D341Med (cell line): Measurements from ENCODE around the gene KIAA1143.

Source experiments
- DNase-seq: peaks from one replicate; pipeline ENCODE4 v3.0.0; 2012; ENCODE audit warnings: low spot score

Gene KIAA1143

GRCh38 chr3:44761424-44762169, at the start of gene KIAA1143, which contains the start of gene KIF15:
Gene KIAA1143, minus strand, starts transcription at chr3:44761619. Its CDS starts 17 bp downstream, at chr3:44761602.
Gene KIF15, plus strand, starts transcription at chr3:44761794. Its CDS starts 72 bp downstream, at chr3:44761866.
- DNase-seq: peak; percentile 96

DNA sequence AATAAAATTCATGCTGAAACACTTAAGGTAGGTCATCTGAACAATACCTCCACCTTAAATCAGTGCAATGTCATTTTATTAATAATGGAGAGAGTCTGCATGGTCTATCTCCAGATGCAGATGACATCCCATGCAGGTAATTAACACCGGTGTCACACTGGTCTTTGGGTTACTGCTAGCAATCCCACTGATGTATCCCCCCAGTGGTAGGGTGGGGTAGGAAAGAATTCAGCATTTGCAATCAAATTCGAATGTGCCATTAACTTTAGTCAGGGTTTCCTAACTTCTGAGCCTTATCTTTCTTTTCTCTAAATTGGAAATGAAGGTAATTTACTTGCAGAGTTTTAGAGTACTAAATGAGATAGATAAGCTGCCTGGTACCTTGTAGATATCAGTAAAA, 44.5 kb upstream of the KIAA1143 start:
- DNase-seq: no peak

DNA sequence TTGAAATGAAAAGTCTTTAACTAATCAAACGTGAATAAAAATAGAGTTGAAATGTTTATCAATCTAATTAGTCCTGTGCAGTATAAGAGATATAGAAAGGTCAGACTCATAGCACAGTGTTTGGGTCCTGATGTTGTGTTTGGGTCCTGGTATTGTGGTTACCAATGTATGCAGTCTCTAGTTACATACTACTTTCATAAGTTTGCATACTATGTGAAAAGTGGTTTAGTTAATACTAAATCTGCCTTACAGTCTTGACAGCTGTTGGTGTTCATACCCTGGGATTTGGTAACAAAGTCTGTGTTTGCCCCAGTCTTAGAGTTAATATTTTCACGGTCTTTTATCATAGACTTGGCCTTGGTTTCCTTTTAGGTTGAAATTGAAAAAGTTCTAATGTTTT, 41.9 kb upstream of the KIAA1143 start:
- no peak for DNase-seq

DNA sequence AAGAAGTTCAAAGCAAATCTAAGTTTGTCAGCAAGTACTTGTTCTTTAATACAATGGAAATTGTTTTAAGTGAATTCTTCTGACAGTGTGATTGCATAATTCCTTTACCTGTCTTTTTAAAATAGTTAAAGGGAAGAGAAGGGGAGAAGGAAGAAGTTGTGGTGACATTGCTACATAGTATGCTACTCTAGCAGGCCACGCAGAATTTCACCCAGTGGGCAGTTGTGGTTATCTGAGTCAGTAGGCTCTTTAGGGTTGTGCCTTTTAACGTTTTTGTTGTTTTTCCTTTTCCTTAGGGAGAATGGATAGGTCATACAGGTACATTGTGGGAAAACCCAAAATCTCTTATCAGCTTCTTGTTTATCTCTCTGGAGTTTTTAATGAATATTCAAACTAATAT, 40.6 kb upstream of the KIAA1143 start:
- DNase-seq: no peak

- DNase-seq: no peak
These were observed 33.8 kb upstream of the KIAA1143 start for GRCh38 chr3:44795197-44795596.

GRCh38 chr3:44782891-44783290, 21.5 kb upstream of the KIAA1143 start:
- DNase-seq: peak; percentile 53

GRCh38 chr3:44772099-44772442, 10.7 kb upstream of the KIAA1143 start:
- no peak for DNase-seq

- no peak for DNase-seq
These were observed 10.1 kb upstream of the KIAA1143 start for GRCh38 chr3:44771424-44772098.

DNA sequence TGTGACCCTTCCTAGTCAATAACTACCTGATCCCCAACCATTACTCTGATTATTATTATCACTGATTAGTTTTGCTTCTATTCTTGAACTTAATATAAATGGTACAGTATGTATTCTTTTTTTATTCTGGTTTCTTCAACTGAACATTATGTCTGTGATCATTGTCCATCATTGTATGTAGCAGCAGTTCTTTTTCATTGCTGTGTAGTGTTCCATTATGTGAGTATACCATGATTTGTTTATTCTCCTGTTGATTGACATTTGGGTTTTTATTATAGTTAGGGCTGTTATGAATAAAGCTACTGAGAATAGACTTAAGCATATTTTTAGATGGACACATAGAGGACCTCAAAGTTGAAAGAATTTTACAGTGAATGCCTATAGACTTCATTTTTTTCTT, 2.8 kb upstream of the KIAA1143 start:
- DNase-seq: no peak

DNA sequence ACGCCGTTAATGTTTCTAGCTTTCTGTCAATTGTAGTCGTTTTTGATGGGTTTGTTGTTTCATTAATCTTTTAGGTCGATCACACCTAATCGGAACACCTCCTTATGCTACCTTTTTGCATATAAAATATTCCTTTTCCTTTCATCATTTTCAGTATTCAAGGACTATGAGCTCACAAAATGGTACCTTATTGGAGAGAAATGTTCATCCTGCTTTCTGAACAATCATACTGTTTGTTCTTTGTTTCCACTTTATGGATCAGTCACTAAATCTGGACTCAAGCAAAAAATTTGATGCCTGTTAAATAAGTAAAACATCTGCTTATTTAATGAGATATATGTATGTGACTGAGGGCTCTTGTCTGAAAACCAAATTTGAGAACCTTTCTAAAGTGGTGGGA, 1.3 kb upstream of the KIAA1143 start:
- no peak for DNase-seq

DNA sequence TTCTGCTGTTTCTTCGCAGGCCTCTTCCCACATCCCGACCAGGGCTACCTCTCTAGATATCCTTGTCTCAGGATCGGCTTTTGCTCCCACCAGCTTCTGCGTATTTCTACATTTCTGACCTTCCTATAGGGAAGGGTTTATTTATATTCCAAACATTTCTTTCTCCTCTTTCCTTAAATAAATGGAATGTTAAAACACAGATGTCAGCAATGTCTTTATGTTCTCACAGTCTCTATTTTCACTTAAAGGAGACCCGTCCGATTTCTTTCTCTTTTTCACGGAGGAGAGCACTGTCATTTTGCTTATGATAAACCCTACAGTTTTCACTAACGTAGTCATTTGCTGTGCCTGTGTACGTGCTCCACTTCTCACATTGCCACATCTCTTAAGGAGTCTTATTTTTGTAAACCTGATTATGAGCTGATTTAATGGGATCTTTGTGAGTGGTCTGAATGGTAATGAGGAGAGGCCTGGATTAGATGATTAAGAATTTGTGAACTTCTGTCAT, 805 bp upstream of the KIAA1143 start:
- DNase-seq: no peak

DNA sequence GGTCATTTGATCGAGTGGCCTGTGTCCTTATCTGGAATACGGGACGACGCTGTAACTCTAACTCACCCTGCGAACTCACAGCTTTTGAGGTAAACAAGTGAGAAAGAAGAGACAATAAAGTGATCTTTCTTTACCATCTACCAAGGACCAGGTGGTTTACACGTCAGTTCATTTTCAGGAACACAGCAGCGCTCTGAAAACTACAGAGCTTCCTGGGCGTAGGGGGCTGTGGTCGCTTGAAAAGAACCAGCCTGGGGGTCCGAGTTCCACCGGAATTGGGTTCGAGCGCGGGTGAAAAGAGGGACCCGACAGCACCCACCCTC, 357 bp downstream of the KIAA1143 start:
- no peak for DNase-seq

DNA sequence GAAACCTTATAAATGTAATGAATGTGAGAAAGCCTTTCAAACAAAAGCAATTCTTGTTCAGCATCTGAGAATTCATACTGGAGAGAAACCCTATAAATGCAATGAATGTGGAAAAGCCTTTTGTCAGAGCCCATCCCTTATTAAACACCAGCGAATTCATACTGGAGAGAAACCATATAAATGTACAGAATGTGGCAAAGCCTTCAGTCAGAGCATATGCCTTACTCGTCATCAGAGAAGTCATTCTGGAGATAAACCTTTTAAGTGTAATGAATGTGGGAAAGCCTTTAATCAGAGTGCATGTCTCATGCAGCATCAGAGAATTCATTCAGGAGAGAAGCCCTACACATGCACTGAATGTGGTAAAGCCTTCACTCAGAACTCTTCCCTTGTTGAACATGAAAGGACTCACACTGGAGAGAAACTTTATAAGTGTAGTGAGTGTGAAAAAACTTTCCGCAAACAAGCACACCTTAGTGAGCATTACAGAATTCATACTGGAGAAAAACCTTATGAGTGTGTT, 26.7 kb downstream of the KIAA1143 start:
- no peak for DNase-seq

GRCh38 chr3:44729384-44729910, 32.0 kb downstream of the KIAA1143 start, which contains the start of gene ZNF501:
Gene ZNF501, plus strand, starts transcription at chr3:44729635. Its CDS starts 4,787 bp downstream, at chr3:44734422.
- DNase-seq: peak; percentile 96

DNA sequence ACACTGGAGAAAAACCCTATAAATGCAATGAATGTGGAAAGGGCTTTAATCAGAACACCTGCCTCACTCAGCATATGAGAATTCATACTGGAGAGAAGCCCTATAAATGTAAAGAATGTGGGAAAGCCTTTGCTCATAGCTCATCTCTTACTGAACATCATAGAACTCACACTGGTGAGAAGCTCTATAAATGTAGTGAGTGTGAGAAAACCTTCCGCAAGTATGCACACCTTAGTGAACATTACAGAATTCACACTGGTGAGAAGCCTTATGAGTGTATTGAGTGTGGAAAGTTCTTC, 39.4 kb downstream of the KIAA1143 start:
- DNase-seq: no peak

GRCh38 chr3:44721231-44722102, 40.0 kb downstream of the KIAA1143 start:
- DNase-seq: no peak

DNA sequence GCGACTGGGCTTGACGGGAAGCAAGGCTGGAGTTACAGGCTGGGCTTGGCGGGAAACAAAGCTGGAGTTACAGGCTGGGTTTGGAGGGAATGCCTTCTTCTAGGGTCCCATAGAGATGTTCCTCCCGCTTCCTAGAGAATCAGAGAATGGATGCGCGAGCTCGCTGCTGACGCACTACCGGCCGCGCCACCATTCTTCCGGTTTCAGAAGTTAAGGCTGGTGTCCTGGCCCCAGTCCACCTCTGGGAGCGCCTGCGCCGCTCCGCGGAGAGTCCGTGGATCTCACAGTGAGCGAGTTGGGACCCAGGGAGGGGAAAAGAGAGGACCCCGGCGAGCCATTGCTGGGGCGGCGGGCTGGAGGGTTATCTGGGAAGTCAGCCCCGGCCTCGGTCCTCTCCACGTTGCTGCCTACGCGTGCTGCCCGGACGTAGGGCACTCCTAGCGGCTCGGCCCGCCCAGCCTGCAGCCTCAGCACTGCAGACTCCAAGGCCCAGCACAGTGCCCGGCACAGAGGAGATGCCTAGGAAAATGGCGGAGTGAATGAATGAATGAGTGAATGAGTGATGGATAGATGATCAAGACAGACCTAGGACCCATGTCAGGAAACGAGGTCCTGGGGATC, 48.9 kb downstream of the KIAA1143 start, which contains the start of gene ZNF502:
TSS of gene ZNF502 (plus strand) at position 206 of the 621 bp plus-strand sequence. CDS start 7,602 bp downstream, outside the sequence.
- peak; percentile 86 for DNase-seq
